SKM-1 (cell line): ENCODE measurements around the gene FYTTD1.

Experiments
- DNase-seq: peaks from one replicate; lab custom pipeline; 2025; ENCODE audit not compliant: unreplicated experiment; lab: John Stamatoyannopoulos, UW

The FYTTD1 gene

DNA sequence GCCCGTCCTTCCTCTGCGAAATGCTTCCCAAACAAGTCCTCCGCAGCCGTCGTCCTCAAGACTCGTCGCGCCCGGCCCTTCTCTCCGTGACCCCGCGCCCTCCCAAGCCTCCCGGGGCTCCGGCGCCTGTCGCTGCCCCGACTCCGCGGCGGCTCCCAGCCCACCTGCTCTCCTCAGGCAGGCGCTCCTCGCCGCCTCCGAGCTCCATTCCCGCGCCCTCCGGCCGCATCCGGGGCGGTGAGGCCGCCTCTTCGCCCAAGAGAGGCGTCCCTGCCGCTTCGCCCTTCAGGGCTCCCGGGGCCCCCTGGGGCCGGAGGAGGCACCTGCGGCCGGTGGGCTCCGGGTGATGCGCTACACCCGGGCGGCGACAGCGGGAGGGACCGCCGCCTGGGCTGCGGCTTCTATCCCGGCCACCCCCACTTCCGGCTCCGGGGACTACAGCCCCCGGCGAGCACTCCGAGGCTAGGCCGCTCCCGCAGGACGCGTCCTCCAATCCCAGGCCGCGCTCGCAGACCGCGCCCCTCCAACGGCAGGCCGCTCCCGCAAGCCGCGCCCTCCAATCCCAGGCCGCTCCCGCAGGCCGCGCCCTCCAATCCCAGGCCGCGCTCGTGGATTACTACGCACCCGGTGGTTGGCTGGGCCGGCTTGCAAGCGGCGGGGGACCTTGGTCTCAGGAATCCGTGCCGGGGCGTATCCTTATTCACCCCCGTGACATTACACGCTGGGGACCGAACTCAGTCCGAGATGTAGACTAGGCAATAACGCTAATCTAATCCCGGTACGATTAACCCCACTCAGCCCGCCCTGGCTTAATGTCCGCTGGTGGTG lies 13.0 kb upstream of the FYTTD1 start, which contains the start of gene RUBCN:
TSS of gene RUBCN (minus strand) at position 414 of the 828 bp plus-strand sequence. CDS start at position 229, 185 bp downstream.
- DNase-seq: peak; percentile 92

DNA sequence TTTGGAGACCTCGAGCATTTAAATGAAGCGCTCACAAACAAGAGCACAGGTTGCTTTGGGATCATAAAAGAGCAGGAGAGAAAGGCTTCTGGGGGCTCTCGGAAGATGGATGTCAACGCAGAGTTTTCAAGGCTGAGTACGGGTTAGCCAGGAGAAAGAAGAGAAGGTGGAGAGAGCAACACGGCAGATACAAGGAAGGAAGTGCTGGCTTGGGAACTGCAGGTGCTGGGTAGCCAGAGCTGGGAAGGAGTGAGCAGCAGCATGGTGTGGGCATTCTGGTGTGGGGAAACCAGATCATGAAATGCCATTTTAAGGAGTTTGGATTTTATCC lies 12.4 kb upstream of the FYTTD1 start:
- no peak for DNase-seq

DNA sequence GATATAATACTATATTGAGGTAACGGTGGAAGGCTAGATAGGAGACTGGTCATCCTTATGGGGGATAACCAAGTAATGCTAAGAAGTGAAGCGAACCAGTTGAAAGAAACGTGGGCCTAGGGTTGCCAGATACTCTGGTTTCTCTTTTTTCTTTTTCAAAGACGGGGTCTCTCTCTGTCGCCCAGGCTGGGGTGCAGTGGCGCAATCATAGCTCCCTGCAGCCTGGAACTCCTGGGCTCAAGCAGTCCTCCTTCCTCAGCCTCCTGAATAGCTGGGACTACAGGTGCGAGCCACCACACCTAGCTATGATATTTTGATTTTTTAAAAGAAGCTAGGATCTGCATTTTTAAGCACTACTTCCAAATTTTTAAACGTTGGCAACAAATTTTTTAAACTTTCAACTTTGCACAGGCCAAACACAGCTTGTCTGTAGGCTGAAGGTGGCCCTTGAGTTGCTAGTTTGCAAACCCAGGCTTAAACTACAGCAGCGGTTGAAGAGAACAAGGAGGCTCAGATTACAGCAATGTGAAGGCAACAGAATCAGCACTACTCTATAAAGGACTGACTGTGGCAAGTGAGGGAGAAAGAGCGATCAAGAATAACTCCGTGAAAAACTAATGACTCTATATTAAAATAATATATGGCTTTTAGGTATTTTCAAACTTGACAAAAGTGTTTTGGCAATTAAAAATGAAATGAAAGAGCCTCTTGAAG lies 11.8 kb upstream of the FYTTD1 start:
- no peak for DNase-seq

DNA sequence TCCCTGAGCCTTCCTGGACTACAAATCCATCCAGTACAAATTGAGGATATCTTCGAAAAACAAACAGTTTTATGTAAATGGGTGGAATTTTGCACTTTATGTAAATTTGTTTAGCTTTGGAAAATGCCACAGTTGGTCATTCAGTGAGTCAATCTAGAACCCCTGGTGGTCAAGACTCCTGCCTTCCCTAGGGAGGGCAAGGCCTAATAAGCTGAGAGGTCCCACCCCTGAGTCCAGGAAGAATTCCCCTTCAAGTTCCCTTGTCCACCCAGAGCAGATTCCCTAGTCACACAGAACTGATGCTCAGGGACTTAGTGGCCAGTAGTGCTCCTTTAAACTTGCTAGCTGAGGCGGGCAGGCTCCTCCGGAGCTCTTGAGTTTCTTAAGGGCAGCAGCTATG lies 6.9 kb upstream of the FYTTD1 start:
- no peak for DNase-seq

DNA sequence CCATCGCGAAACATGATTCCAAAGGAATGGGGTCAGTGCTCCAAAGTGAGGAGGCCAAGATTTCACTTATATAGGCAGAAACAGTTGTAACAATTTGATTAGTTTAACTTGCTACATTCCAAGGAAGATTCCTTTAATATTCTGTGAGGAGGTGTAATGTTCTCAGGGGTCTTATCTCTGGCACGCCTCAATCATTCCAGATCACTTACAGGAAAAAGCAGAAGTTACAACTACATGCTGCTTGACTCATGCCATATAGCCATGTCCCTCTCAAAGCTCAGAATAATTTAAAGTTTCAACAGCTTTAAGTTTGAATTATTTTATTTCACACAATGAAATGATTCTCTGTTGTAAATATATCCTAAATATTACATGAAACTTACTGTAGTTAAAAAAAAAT lies 3.5 kb upstream of the FYTTD1 start:
- DNase-seq: no peak

DNA sequence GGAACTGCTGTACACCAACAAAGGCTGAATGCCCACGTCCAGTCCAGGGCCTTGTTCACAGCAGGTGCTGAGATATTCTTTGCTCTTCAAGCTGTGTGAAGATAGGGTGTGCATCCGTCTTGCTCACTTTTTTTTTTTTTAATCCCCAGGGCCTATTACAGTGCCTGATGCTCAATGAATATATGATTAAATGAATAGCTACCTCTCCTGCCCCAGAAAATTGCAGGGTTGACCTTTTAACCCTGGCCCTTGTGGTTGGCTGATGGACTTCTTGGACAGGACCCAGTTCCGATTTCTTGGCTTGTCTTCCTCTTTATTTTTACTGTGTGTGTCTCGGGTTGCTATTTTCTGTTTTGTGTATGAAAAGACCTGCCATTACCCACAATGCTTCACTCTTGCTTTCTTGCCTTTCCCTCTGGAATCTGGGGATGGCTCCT lies 2.9 kb upstream of the FYTTD1 start:
- peak; percentile 81 for DNase-seq

DNA sequence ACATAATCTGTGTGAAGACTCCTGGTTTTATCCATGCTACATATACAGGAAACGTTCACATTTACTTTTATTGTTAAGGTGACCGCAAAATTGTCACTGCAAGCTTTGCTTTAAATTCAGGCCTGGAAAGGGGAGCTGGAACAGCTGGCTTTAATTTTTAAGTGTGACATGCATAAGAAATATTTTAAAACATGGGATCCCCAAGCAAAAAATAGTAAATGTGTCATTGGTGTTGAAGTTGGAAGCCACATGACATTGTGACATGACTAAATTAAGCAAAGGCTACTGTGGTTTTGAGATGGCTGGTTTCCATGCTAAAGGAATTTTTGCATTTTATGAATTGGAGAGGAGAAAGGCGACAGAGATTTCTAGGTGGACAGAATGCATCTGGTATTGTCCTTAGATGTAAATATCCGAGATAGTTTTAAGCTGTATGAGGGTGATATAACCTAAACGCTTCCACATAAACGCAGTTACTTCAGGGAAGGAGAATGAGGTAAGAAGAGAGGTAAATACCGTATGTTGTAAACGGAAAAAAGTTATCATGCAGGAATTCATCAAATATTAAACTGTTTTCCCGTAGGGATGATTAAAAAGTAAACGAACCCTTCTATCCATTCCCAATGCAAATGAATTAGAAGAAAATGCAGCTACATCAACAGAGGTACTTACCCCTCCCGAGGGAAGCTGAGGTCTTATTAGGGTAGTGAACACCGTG lies 927 bp upstream of the FYTTD1 start:
- no peak for DNase-seq

DNA sequence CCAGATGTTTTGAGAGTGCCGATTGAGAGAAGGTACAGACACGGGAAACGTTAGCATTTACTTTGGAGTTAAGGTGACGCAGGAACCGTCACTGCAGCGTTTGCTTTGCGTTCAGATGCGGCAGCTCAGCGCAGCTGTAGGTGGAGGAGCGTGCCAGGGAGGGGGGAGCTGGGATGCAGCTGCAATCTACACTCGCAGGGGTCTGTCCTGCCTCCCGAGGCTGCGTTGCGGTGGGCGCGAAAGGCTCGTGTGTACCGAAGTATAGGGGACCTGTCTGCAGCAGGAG lies 425 bp upstream of the FYTTD1 start:
- DNase-seq: no peak

DNA sequence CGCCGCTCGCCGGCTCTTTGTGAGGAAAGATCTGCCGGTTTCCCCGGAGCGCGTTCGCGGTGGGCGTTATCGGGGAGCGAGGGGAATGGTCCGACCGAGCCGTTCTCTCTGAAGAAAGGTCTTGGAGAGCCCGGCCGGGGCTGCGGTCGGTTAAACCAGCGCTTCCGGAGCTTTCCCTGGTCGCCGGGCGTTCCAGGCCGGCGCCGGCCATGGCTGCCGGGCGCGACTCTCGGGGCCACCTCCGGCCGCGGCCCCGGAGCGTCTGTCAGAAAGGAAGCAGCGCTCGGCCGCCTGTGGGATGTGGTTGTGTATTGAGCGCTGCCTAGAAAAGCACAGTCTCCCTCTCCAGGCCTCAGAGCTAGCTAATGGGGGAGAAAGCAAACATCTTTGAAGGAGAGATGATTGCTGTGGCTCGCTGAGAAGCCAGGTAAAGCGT lies 731 bp downstream of the FYTTD1 start:
- no peak for DNase-seq

DNA sequence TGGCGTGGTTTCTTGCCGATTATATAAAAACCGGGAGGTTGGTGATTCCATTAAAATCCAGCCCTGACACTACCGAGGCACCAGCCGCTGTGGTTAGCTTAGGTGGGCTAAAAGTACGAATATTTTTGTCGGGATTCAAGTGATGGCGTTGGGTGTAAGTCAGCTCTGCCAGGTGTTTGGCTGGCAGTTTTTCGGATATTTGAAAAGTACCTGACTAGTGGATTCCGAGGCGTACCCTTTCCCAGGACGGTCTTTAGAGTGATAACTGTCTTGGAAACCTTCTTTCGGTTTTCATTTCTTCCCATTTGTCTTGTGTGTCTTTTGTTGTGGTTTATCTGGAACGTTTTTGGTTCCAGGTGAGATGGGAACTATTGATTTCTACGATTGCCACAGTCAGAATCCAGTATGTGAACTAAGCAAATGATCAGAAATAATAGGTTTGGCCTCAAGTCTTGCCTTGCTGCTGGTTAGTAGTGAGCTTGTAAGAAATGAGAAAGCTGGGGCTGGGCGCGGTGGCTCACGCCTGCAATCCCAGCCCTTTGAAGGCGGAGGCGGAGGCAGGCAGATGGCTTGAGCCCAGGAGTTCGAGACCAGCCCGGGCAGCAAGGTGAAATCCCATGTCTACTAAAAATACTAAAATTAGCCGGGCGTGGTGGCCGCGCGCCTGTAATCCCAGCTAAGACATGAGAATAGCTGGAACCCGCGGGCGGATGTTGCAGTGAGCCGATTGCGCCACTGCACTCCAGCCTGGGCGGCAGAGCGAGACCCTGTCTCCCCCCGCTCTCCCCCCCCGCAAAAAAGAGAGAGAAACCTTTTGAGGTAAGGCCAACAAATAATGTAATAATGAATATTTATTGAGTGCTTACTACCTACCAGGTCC lies 1.4 kb downstream of the FYTTD1 start:
- no peak for DNase-seq

DNA sequence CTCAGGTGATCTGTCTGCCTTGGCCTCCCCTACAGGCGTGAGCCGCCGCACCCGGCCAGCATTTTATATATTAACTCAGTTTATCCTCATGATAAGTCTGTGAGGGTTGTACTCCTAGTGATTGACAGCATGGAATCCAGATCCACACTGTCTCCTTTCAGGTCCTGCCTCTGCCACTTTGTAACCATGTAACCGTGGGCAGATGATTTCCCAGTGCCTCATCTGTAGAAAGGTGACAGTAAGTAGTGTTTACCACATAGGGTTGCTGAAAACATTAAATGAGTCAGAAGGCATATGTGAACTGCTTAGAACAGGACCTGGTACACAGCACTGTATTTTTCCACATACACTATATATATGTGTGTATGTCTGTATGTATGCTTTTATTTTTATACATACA lies 2.4 kb downstream of the FYTTD1 start:
- no peak for DNase-seq

DNA sequence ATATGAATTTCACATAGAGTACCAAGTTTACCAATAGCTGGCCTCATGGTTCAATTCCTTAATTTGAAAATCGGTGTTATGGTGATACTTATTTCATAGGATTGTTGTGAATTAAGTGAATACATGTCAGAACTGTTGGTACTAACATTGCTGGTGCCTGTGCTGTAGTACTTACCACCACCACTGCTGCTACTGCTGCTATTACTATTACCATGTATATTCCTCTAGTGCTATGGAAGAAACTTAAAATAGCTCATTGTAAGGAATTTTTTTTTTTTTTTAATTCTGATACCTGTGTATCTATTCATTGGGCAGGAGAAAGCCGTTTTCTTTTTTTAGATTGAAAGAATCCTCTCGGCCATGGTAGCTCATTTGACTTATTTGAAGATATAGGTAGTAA lies 3.6 kb downstream of the FYTTD1 start:
- no peak for DNase-seq

DNA sequence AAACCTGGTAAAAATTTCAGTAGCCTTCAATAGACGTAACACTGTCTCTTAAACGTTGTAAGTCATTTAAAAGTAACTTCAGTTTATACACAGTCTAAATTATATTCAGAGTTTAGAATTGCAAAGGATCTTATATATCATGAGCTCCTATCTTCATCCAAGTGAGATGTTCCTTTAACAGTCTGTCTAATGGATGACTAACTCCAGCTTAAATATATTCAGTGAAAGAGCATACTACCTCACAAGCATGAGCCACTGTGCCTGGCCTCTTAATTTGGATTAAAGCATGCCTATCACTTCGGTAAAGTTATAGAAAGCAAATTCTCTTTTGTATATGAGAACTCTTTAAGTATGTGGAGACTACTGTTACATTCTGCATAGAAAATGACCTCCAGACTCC lies 7.0 kb downstream of the FYTTD1 start:
- DNase-seq: no peak

DNA sequence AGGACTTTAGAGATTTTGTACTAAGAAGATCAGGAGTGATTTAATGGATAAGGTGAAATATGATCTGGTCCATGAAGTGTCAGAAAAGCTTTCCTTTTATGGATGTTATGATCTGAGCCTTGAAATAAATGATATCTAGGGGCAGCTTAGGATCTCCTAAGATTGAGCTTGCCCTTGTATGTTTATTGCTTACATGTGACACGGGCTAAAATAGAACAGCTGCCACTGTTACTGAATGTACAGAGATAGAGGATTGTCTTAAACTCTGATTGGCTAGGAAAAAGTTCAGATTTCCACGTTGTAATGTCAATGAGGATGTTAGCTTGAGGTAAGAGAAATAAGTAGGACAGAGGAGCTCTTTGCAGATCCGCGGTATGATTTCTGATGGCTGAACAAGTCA lies 8.8 kb downstream of the FYTTD1 start:
- no peak for DNase-seq

DNA sequence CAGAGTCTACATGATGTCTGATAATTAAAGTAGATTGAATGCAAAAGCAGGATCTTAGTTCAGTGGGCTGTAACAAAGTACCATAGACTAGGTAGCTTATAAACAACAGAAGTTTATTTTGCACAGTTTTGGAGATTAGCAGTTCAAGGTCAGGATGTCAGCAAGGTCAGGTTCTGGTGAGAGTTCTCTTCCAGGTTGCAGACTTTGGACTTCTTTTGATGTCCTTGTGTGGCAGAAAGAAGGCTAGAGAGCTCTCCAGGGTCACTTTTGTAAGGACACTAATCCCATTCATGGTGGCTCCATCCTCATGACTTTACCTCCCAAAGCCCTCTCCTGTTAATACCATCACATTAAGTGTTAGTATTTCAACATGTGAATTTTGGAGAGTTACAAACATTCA lies 12.1 kb downstream of the FYTTD1 start:
- no peak for DNase-seq

DNA sequence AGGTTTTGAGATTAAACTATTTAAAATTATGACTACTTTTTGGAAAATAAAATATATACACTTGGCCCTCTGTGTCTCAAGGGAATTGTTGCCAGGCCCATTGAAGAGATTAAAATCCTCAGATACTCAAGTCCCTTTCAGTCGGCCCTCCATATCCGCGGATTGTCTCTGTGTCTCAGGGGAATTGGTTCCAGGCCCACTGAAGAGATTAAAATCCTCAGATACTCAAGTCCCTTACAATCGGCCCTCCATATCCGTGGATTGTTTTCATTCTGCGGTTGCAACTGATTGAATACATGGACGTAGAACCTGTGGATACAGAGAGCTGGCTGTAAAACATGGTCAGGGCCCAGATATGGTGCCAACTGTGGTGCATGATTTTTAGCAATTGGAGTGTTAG lies 25.6 kb downstream of the FYTTD1 start:
- DNase-seq: no peak

DNA sequence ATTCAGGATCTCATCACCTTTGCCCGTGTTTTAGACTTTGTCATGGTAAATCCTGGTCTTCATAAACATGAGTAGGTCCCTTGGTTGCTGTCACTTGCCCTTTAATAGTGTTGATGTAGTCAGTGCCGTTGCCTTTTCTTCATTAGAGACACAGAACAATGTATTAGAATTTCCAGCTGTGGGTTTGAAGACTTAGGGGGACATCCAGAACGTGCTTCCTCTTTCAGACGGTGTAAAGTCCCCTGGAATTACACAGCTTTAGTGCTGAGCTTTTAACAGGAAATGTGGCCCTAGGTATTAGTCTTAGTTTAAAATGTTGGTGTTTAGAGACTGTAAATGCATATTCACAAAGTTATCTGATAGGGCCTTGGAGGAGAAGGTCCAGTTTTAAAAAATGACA lies 32.5 kb downstream of the FYTTD1 start:
- no peak for DNase-seq

DNA sequence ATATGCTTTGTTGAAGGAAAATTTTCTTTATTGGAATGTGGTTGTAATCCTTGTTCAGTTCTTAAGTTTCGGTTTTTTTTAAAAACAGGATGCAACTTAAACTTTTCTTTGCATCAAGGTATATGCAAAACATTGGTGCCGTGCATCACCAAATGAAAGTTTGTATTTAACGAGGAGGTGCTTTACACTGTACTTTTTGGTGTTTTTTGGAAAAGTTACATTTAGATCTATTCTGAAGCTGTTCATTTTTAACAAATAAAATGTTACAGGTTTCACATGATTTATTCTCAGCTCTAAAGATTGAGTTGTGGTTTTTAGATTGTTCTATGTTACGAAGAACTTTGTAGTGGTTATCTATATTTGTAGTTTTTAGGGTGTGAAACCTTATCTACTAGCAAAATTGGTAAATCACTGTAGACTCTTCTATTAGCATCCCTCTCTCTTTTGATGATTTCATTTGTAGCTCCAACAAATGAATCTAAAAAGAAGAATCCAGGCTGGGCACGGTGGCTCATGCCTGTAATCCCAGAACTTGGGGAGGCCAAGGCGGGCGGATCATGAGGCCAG lies 34.4 kb downstream of the FYTTD1 start:
- no peak for DNase-seq

DNA sequence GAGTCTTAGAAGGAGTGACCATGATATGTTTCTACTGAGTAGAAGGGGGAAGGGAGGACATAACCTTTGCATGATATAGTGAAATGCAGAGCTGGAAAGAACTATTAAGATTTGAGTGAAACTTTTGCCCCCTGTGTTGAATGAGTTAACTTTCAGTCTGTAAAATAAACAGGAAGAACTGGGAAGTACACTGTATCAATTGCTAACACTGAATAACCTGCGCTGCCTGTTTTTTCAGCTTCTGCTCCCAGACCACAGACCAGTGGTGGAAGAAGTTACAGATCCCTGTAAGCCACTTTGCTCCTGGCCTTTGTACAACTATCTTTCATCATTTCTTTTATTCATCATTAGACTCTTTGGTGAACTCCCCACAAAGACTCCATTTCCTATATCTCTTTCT lies 37.7 kb downstream of the FYTTD1 start:
- no peak for DNase-seq

DNA sequence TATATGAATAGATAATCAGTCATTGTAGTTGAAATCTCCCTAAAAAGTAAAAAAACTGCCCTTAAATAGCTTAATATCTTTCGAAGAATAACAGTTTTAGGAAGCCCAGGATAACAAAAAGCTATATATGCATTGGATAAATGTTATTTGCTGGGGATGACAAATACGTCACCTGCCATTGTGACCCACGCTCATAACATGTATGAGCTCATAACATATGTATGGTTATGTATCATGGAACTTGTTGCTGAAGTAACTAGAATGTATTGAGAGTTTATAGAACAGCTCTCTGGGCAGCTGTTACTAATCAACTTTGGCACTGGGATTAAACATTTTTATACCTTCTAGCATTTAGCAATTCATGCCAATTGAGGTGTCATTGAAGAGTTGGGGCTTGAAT lies 39.6 kb downstream of the FYTTD1 start:
- DNase-seq: no peak

DNA sequence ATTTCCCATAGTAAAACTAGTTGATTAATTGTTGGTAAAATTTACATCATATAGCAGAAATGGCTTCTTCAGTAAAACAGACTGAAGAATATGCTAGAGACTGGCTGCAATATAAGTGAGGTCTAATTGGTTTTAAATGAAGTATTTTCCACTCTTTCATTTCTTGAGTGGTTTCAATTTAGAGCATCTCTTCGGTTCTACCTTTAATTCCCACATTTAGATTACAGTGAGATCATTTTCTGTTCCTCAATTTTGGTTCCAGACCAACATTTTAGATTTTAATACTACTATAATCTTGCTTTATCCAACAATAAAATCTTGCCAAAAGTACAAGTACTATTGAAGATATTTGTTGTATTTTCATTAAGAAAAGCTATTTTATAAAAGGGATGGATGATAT lies 40.4 kb downstream of the FYTTD1 start:
- DNase-seq: no peak
